AML-193 (cell line): Measurements from ENCODE around the gene INPP5J.
A peak's percentile ranks its signal among the peaks of the same experiment; 100 is the strongest.
"Not testable (repeated sequence)": the region's sequence is repeated elsewhere in the genome, so short reads cannot be mapped to it uniquely, and the experiment has no call there.

Experiments
- DNase-seq, 2 experiments: peaks; one replicate each; lab custom pipeline; 2025; lab: John Stamatoyannopoulos, UW

The INPP5J gene, protein sequence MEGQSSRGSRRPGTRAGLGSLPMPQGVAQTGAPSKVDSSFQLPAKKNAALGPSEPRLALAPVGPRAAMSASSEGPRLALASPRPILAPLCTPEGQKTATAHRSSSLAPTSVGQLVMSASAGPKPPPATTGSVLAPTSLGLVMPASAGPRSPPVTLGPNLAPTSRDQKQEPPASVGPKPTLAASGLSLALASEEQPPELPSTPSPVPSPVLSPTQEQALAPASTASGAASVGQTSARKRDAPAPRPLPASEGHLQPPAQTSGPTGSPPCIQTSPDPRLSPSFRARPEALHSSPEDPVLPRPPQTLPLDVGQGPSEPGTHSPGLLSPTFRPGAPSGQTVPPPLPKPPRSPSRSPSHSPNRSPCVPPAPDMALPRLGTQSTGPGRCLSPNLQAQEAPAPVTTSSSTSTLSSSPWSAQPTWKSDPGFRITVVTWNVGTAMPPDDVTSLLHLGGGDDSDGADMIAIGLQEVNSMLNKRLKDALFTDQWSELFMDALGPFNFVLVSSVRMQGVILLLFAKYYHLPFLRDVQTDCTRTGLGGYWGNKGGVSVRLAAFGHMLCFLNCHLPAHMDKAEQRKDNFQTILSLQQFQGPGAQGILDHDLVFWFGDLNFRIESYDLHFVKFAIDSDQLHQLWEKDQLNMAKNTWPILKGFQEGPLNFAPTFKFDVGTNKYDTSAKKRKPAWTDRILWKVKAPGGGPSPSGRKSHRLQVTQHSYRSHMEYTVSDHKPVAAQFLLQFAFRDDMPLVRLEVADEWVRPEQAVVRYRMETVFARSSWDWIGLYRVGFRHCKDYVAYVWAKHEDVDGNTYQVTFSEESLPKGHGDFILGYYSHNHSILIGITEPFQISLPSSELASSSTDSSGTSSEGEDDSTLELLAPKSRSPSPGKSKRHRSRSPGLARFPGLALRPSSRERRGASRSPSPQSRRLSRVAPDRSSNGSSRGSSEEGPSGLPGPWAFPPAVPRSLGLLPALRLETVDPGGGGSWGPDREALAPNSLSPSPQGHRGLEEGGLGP

GRCh38 chr22:31122532-31123291, at the start of gene INPP5J:
TSS of gene INPP5J (plus strand) at chr22:31122966. CDS start at chr22:31123015, 49 bp downstream.
- no peak for DNase-seq

DNA sequence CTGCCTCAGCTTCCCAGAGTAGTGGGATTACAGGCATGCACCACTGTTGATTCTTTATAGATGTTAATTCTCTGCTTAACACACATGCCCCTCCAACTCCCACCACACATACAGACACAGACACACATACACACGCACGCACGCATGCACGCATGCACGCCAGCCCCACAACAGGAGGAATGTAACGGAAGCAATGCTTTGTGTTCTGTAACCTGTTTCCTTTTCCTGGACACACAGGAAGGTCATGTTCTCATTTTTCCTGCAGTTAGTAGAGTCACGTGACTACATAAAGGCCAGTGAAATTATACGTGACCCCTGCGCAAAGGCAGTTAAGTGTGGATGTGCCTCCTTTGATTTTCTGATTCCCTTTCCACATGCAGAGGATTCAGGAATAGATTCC, 49.6 kb upstream of the INPP5J start:
- not testable (repeated sequence) for DNase-seq

DNA sequence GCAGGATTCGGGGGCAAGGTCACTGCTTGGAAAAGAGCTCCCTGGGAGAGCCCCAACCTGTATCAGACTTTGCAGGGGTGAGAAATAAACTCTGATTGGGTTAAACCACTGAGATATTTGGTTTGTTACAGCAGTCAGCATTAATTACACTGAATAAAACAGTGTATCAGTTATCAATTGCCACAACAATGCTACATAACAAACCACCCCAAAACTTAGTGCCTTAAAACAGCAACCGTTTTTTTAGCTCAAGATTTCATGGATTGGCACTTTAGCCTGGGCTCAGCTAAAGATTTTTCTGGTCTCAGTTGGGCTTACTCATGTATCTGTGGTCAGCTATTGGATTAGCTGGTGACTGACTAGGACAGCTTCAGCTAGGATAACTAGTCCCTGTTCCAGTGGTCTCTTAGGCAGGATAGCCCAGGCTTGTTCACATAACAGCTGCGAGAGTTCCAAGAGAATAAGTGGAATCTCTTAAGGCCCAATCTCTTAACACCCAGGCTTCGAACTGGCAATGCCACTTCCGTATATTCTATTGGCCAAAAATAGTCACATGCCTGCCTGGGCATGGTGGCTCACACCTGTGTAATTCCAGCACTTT, 49.1 kb upstream of the INPP5J start:
- not testable (repeated sequence) for DNase-seq

DNA sequence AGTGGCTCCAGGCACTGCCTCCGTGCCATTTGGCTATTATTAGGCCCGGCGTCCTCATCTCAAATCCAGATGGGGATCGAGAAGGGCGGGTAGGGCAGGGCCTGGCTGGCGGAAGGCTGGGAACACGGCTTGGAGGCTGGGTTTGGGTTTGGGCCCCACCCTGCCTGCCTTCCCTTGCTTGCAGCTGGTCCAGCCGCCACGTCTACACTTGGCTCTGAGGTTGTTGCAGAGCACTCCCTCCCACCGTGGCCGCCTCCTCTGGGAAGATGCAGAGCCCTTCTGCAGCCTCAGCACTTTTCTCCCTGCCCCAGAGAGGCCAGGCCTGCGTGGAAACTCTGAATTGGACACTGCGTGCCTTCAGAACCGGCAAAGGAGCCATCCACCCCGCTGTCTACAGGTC, 46.8 kb upstream of the INPP5J start:
- DNase-seq = no peak

- no peak for DNase-seq
Measured at GRCh38 chr22:31077681-31078080, 45.1 kb upstream of the INPP5J start.

DNA sequence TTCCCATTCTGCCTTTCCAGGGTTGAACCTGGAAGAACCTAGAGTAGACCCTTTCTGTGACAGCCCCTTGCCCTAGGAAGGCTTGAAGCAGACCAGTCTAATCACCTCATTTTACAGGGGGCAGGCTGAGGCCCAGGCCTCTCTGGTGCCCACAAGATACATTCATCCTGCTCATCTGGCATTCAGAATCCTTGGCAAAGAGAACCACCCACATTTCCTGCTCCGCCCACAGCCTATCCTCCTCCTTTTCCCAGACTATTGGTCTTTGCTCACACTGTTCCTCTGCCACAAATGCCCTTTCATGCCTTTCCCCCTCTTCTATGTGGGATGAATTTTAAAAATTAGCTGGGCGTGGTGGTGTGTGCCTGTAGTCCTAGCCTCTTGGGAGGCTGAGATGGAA, 44.4 kb upstream of the INPP5J start:
- not testable (repeated sequence) for DNase-seq

DNA sequence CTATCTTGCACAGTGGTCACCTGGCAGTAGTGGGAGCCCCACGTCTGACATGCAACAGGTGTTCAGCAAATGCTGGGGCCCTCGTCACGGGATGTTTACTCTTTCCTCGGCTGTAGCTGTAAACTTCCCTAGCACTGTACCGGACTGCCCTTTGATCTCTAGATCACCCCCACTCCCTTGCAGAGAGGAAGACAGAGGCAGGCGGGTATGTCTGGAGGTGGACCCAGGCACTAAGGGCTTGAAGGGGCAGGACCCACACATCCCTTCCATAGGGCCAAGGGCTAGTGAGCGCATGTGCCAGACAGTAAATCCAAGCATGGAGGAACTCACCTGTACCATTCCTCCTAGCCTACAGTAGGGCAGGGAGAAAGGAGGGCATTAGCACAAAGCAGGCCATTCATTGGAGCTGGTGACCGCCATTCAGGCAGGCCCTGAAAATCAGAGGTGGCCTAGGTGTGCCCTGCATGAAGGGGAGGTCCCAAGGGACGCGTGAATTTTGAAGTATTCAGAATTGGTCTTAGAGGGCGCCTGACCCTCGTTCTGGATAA, 43.6 kb upstream of the INPP5J start:
- no peak for DNase-seq

DNA sequence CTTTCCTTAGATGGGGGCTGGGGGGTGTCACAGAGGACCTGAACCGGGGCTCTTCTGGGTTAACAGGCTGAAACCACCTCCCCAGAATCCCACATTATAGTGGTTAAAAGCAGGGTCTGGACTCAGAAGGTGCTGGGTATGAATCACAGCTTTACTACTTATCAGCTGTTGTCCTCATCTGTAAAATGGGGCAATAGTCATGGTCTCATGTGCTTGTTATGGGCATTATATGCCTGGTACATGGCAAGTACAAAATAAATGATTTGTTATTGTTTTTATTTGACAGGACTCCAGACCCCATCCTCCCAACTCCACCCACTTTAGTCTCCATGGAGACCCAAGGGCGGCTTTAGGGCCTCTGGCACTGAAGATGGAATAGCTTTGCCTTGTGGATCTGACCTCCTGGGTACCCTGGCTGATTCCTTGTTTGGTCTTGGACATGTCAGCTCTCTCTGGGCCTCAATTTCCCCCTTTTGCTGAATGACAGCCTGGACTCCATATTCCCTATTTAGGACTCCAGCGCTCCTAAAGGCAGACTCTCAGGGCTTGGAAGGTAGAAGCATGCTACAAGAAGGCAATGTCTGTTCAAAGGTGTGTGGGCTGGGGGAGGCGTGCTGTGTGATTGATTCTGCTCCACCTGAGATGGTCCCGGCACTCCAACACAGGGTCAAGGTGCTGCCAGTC, 42.5 kb upstream of the INPP5J start:
- DNase-seq = no peak

DNA sequence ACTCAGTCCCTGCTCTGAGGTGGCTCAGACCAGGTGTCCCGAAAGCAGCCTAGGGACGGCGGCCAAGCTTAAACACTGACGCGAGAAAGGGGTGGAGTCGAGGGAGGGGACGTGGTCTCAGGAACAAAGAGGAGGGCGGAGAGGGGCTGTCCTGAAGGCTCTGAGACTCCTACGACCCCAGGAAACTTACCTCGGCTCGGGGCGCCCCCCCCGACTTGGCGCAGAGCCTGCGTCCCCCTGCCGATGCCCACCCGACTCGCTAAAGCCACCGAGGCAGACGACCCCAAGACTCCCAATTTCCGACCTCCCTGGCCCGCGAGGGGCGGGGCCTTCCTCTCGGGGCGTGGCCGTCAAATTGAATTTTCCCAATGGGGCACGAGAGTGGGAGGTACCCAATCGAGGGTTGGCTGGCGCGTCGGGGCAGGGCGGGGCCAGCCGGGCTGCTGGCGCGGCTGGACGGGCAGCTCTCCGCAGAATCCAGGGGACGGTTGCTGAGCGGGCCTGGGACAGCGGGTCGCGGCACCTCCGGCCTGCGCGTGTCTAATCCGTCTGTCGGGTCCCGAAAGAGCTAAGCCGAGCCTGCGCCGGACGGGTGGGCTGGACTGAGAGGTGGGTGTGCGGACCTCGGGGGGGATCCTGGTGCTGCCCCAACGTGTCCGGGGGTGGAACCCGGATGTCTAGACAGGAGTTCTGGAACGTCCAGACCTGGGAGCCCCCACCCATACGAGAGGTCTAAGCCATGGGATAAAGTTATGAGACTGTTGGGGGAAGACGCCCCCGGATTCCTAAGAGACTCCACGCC, 41.7 kb upstream of the INPP5J start, which contains the start of gene SMTN:
TSS of gene SMTN (plus strand) at position 471 of the 802 bp plus-strand sequence. CDS start 1,941 bp downstream, outside the sequence.
- peak; percentile 67 to 77 for DNase-seq

DNA sequence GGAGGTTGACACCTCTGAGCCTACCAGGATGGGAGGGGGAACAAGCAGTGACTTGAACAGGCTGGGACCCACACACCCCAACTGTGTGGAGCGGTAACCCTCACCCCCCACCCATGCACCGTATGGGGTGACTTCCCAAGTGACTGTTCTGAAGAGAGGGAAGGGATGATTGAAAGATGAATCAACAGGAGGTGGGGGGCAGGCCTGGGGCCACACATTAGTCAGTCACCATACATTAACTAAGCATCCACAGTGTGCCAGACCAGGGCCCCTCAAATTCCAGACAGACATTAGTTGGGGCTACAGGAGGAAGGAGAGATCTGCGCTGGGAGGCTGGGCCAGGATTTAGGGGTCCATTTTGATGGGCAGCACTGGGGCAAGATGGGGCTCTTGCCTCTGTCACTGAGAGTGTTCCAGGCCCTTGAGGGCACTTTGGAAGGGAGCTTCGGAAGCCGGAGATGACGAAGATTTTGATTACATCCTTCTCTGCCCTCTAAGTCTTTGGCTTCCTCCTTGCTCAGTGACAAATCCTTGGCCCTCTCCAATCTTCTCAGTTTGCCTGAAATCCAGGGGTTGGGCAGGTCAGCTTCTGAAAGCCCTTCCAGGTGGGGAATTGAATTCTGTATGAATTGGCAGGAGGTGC, 40.7 kb upstream of the INPP5J start:
- DNase-seq = no peak

GRCh38 chr22:31082606-31083376, 40.0 kb upstream of the INPP5J start:
- peak in 1 of 2 experiments; percentile 13 for DNase-seq

DNA sequence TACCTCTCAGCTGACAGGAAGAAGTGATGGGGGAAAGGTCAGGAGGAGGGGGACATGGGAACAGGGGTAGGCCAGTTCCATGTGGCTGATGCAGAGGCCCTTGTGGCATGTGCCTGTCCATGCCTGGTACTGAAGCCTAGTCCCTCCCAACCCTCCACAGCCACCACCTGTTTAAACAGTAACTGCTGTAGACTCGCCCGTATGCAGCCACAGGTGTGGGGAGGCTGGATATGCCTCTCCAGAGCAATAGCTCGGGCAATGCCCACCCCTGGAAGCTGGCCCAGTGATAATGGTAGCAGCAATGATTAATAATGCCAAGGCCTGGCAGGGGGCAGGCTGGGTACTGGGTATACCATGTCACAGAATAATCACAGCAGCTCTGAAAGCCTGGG, 39.4 kb upstream of the INPP5J start:
- no peak for DNase-seq

- peak in 1 of 2 experiments; percentile 34 for DNase-seq
Measured at GRCh38 chr22:31083923-31084810, 38.6 kb upstream of the INPP5J start.

GRCh38 chr22:31084811-31085492, 37.8 kb upstream of the INPP5J start:
- DNase-seq = peak; percentile 59 to 66

DNA sequence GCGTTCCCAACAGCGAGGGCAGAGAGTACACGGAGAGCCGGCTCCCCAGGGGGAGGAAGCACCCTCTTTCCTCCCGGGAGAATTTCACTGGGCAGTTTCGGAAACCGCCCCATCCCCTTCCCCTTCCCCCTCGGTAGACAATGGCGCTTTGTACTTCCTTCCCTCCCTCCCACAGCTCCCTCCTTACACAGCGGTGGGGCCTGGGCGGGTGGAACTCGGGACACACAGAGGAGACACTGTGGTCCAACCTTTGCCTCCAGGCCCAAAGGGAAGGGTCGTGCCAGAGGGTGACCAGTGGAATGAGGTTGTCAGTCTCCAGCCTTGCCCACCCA, 37.3 kb upstream of the INPP5J start:
- no peak for DNase-seq

- no peak for DNase-seq
Measured at GRCh38 chr22:31085928-31086327, 36.8 kb upstream of the INPP5J start.
